Nephron (organoid): ENCODE data around the gene FOXF2.

Source experiments
- H3K27ac Mint-ChIP-seq, 3 experiments: 2 replicates each; pipeline ENCODE4 v1.8.0; 2020; ENCODE audit warnings: mixed read lengths in 3 of 3, mild to moderate bottlenecking in 2 of 3, moderate library complexity in 1 of 3
- H3K27me3 Mint-ChIP-seq: 2 replicates; pipeline ENCODE4 v1.8.0; 2021; ENCODE audit warnings: low read depth, mild to moderate bottlenecking, moderate library complexity, mixed read lengths
- H3K36me3 Mint-ChIP-seq: 2 replicates; pipeline ENCODE4 v1.8.0; 2020; ENCODE audit warnings: low read depth, mixed read lengths
- H3K4me1 Mint-ChIP-seq: 2 replicates; pipeline ENCODE4 v1.8.0; 2020; ENCODE audit warnings: mixed read lengths
- H3K4me3 Mint-ChIP-seq, 3 experiments: 2 replicates each; pipeline ENCODE4 v1.8.0; 2020; ENCODE audit warnings: mild to moderate bottlenecking in 3 of 3, mixed read lengths in 3 of 3, moderate library complexity in 2 of 3
- H3K9me3 Mint-ChIP-seq: 2 replicates; pipeline ENCODE4 v1.8.0; 2020; ENCODE audit warnings: mixed read lengths
- TF ChIP-seq, protein P1 (sequence below), 3 experiments: fragments of 200-600 bp; sonication (generic); IDR thresholded peaks; one replicate each; pipeline ENCODE4 v1.5.0; 2021; ENCODE audit warnings: antibody characterized with exemption in 3 of 3; ENCODE audit not compliant: unreplicated experiment in 3 of 3

The FOXF2 gene

DNA sequence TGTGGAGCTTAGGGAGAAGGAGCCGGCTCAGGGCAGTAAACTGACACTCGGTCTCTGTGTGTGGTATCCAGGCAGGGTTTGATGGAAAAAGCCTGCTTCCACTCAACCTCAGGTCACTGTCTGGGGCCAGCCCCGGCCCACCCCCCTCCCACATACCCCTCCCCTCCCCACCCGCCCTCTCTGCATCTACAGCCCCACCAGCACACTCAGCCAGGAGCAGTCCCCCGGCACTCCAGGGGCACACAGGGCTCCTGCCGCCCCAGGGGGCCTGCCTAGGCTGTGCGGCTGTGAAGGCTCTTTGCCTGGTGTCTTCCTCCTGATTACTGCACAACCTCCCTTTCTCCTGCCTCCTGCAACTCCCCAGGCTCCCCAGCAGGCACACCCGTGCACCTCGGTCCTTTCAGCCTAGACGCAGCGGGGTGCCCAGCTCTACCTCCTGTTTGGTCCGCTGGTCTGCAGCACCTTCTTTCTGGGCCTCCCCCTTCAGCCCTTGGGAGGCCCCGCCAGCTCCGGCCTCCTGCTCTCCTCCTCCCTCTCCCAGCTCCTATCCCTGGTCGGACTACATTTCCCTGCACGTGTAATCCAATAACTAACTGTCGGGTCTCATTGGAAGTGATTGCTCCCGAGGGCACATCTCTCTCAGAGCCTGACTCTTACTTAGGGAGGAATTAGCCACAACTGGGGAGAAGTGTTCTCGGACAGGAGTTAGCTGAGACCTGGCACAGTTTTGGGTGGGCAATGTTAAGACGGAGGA, 1.3 kb upstream of the FOXF2 start:
- Mint-ChIP-seq H3K36me3 (no peaks in the 10 kb centered on the region), H3K9me3 (no peaks in the 10 kb centered on the region), H3K27ac (no peak overlapping the region), H3K27me3 (peaks cover 92% of the 10 kb centered on the region), H3K4me1 (peaks cover 21% of the 10 kb centered on the region), H3K4me3 (peak overlapping the region; percentile 75 to 86 (median 78))
- TF ChIP-seq, protein P1, sequence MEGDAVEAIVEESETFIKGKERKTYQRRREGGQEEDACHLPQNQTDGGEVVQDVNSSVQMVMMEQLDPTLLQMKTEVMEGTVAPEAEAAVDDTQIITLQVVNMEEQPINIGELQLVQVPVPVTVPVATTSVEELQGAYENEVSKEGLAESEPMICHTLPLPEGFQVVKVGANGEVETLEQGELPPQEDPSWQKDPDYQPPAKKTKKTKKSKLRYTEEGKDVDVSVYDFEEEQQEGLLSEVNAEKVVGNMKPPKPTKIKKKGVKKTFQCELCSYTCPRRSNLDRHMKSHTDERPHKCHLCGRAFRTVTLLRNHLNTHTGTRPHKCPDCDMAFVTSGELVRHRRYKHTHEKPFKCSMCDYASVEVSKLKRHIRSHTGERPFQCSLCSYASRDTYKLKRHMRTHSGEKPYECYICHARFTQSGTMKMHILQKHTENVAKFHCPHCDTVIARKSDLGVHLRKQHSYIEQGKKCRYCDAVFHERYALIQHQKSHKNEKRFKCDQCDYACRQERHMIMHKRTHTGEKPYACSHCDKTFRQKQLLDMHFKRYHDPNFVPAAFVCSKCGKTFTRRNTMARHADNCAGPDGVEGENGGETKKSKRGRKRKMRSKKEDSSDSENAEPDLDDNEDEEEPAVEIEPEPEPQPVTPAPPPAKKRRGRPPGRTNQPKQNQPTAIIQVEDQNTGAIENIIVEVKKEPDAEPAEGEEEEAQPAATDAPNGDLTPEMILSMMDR (IDR thresholded peaks at IDR 0.05; ENCODE audit: unreplicated experiment in 3 of 3): no peak

DNA sequence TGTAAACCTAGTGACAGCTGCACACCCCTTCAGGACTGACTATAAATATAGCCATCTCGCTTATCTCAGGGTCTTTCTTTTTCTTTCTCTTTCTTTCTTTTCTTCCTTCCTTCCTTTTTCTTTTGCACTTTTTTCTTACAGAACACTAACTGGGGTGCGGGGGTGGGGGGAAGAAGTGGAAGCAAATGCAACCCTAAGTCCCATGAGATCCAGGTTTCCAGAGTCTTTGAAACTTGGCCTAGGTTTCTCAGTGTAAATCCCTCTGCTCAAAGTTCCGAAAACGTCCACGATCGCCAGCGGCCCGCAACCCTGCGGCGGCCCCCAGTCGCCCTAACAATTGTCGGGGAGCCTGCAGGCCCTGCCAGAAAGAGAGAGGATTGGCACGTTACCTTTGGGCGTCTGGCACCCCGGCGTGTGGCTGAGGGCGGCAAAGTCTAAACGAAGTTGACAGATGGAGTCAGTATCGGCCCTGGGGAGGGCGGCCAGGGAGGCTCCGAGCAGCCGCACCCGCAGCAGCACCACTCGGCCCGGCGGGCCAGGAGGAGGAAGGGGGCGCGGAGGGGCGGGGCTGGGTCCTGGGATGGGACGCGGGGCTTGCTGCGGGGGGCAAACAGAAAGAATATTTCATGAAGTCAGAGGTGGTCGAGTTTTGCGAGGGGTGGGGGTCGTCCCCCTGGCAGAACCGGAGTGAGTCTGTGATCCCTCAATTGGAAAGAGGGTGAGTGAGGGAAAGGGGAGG, 577 bp upstream of the FOXF2 start:
- Mint-ChIP-seq H3K4me1 (peaks cover 21% of the 10 kb centered on the region), H3K27ac (no peak overlapping the region), H3K36me3 (no peaks in the 10 kb centered on the region), H3K4me3 (peak overlapping the region; percentile 78 to 86 (median 83)), H3K27me3 (peaks cover 92% of the 10 kb centered on the region), H3K9me3 (no peaks in the 10 kb centered on the region)
- TF ChIP-seq, protein P1 (IDR thresholded peaks at IDR 0.05; ENCODE audit: unreplicated experiment in 3 of 3): no peak

DNA sequence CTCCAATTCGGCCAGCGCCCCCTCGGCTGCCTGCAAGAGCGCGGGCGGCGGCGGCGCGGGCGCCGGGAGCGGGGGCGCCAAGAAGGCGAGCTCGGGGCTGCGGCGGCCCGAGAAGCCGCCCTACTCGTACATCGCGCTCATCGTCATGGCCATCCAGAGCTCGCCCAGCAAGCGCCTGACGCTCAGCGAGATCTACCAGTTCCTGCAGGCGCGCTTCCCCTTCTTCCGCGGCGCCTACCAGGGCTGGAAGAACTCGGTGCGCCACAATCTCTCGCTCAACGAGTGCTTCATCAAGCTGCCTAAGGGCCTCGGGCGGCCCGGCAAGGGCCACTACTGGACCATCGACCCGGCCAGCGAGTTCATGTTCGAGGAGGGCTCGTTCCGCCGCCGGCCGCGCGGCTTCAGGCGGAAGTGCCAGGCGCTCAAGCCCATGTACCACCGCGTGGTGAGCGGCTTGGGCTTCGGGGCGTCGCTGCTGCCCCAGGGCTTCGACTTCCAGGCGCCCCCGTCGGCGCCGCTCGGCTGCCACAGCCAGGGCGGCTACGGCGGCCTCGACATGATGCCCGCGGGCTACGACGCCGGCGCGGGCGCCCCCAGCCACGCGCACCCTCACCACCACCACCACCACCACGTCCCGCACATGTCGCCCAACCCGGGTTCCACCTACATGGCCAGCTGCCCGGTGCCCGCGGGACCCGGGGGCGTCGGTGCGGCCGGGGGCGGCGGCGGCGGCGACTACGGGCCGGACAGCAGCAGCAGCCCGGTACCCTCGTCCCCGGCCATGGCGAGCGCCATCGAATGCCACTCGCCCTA, 963 bp downstream of the FOXF2 start:
- Mint-ChIP-seq H3K27me3 (peaks cover 93% of the 10 kb centered on the region), H3K4me1 (peaks cover 26% of the 10 kb centered on the region), H3K4me3 (peak overlapping the region; percentile 83 to 87 (median 85)), H3K9me3 (no peaks in the 10 kb centered on the region), H3K27ac (no peak overlapping the region), H3K36me3 (no peaks in the 10 kb centered on the region)
- TF ChIP-seq, protein P1 (IDR thresholded peaks at IDR 0.05; ENCODE audit: unreplicated experiment in 3 of 3): no peak

DNA sequence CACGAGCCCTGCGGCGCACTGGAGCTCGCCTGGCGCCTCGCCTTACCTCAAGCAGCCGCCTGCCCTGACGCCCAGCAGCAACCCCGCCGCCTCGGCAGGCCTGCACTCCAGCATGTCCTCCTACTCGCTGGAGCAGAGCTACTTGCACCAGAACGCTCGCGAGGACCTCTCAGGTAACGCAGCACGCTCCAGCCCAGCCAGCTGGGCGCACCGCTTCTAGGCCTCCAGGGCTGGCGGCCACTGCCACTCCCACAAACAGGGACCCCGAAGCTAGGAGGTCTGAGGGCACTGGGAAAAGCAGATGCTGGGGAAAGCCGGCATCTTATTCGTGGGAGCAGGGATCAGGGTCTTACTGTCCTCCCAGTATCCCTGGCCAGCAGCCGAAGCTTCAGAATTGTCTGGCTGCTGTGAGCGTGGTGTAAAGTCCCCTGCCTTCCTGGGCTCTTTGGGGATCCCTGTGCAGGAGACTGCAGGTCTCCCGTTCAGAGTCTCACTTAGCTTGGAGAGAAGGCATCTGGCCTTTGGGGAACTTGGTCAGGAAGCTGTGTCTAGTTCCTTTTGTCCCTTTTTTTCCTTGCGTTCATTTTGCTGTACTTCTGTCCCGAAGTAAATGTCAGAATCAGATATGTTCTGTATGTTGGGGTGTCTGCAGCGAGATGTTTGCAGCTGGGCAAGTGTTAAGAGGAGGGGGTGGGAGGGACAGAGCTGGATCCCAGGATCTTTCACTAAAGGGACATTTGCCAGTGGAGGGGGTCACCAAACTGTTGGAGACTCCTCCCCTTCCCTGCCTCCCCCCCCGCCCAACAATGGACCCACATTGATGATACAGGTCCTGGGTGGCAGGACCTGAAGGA, 1.8 kb downstream of the FOXF2 start:
- Mint-ChIP-seq H3K4me1 (peaks cover 24% of the 10 kb centered on the region), H3K27ac (no peak overlapping the region), H3K4me3 (peak overlapping the region; percentile 56 to 59 (median 56)), H3K27me3 (peaks cover 93% of the 10 kb centered on the region), H3K36me3 (no peaks in the 10 kb centered on the region), H3K9me3 (no peaks in the 10 kb centered on the region)
- TF ChIP-seq, protein P1 (IDR thresholded peaks at IDR 0.05; ENCODE audit: unreplicated experiment in 3 of 3): no peak

DNA sequence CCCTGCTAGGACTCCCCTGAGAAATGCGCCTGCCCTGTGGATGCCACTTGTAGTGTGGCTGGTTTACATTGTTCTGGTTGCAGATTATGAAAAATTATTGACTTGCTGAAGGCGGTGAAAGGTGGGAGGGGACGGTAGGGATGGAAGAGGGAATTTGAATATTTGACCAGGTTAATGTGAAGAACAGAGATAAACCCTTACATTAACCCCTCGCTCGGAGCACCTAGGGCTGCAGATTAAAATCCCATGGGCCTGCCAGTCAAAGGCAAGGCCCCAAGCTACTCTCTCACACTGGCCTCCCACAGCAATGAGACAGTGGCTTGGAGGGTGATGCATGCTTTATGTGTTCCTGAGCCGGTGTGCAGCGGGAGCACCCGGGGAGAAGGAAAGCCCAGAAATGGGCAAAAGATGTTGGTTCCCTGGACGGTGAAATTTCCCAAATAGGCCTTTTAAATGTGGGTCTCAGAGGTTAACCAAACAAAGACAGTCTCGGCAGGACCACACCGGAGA, 2.5 kb downstream of the FOXF2 start:
- Mint-ChIP-seq H3K27ac (no peak overlapping the region), H3K9me3 (peaks cover 1% of the 10 kb centered on the region), H3K4me1 (peaks cover 28% of the 10 kb centered on the region), H3K4me3 (peak overlapping the region; percentile 1 to 20 (median 2)), H3K36me3 (no peaks in the 10 kb centered on the region), H3K27me3 (peaks cover 93% of the 10 kb centered on the region)
- TF ChIP-seq, protein P1 (IDR thresholded peaks at IDR 0.05; ENCODE audit: unreplicated experiment in 3 of 3): no peak
